H9 (cell line): ENCODE measurements around the gene SLC25A22. TPM values are rescaled to one million over a fixed set of nuclear protein-coding genes. Genes with fewer than 3 reads are reported as not detected.

Experiments
- DNase-seq: peaks from one replicate; pipeline ENCODE4 v3.0.0-alpha.2; 2017
- H2AFZ ChIP-seq: one replicate; pipeline ENCODE4 v1.6.1; 2013; ENCODE audit warnings: mild to moderate bottlenecking, low read length, control low read depth, moderate library complexity
- H2AK5ac ChIP-seq: 2 replicates; pipeline ENCODE4 v1.6.1; 2013; ENCODE audit warnings: low read length, control low read depth, mixed read lengths; ENCODE audit not compliant: insufficient read length
- H2BK120ac ChIP-seq: one replicate; pipeline ENCODE4 v1.6.1; 2013; ENCODE audit warnings: low read depth, mild to moderate bottlenecking, low read length, control low read depth, inconsistent platforms; ENCODE audit not compliant: poor library complexity, severe bottlenecking
- H2BK12ac ChIP-seq: 2 replicates; pipeline ENCODE4 v1.6.1; 2013; ENCODE audit warnings: low read length, control low read depth, mixed read lengths, low read depth; ENCODE audit not compliant: insufficient read length
- H2BK15ac ChIP-seq: 2 replicates; pipeline ENCODE4 v1.6.1; 2013; ENCODE audit warnings: low read depth, low read length, control low read depth
- H2BK20ac ChIP-seq: one replicate; pipeline ENCODE4 v1.6.1; 2013; ENCODE audit warnings: low read depth, mild to moderate bottlenecking, low read length, control low read depth, inconsistent platforms; ENCODE audit not compliant: poor library complexity, severe bottlenecking
- H2BK5ac ChIP-seq: 2 replicates; pipeline ENCODE4 v1.6.1; 2013; ENCODE audit warnings: low read length, control low read depth, mixed read lengths; ENCODE audit not compliant: insufficient read length
- H3K14ac ChIP-seq: 2 replicates; pipeline ENCODE4 v1.6.1; 2013; ENCODE audit warnings: low read length, control low read depth; ENCODE audit not compliant: insufficient read depth
- H3K18ac ChIP-seq: 2 replicates; pipeline ENCODE4 v1.6.1; 2013; ENCODE audit warnings: low read depth, mild to moderate bottlenecking, mixed read lengths, low read length, control low read depth; ENCODE audit not compliant: insufficient read length
- H3K23ac ChIP-seq: 2 replicates; pipeline ENCODE4 v1.6.1; 2013; ENCODE audit warnings: low read length, control low read depth, mixed read lengths, low read depth; ENCODE audit not compliant: insufficient read length
- H3K23me2 ChIP-seq: 2 replicates; pipeline ENCODE4 v1.6.1; 2013; ENCODE audit warnings: low read depth, mild to moderate bottlenecking, mixed read lengths, low read length, control low read depth; ENCODE audit not compliant: insufficient read length, poor library complexity, severe bottlenecking
- H3K27ac ChIP-seq: 2 replicates; pipeline ENCODE4 v1.5.1; 2013; ENCODE audit warnings: low read length, control low read depth, mixed read lengths, low read depth; ENCODE audit not compliant: insufficient read length
- H3K27me3 ChIP-seq: 2 replicates; pipeline ENCODE4 v1.6.1; 2013; ENCODE audit warnings: low read length, control low read depth, inconsistent platforms; ENCODE audit not compliant: insufficient read depth
- H3K4ac ChIP-seq: 2 replicates; pipeline ENCODE4 v1.6.1; 2013; ENCODE audit warnings: low read depth, mild to moderate bottlenecking, control low read depth, inconsistent platforms, low read length, moderate library complexity
- H3K4me1 ChIP-seq: 2 replicates; pipeline ENCODE4 v1.6.1; 2013; ENCODE audit warnings: low read length, control low read depth, inconsistent platforms; ENCODE audit not compliant: insufficient read depth
- H3K4me2 ChIP-seq: 2 replicates; pipeline ENCODE4 v1.6.1; 2013; ENCODE audit warnings: low read length, control low read depth, mixed read lengths; ENCODE audit not compliant: insufficient read length, insufficient read depth
- H3K56ac ChIP-seq: 2 replicates; pipeline ENCODE4 v1.6.1; 2013; ENCODE audit warnings: low read depth, mild to moderate bottlenecking, mixed read lengths, low read length, control low read depth; ENCODE audit not compliant: insufficient read length
- H3K79me1 ChIP-seq: 2 replicates; pipeline ENCODE4 v1.6.1; 2013; ENCODE audit warnings: low read depth, mild to moderate bottlenecking, moderate library complexity, low read length, control low read depth, inconsistent platforms; ENCODE audit not compliant: insufficient read depth, poor library complexity, severe bottlenecking
- H3K79me2 ChIP-seq: 2 replicates; pipeline ENCODE4 v1.6.1; 2013; ENCODE audit warnings: low read length, control low read depth, inconsistent platforms; ENCODE audit not compliant: insufficient read depth
- H3K9ac ChIP-seq: 2 replicates; pipeline ENCODE4 v1.6.1; 2013; ENCODE audit warnings: low read length, control low read depth, mixed read lengths; ENCODE audit not compliant: insufficient read length; ENCODE audit errors: extremely low read depth
- H3K9me3 ChIP-seq: one replicate; pipeline ENCODE4 v1.6.1; 2013; ENCODE audit warnings: low read depth, low read length, inconsistent platforms; ENCODE audit not compliant: control insufficient read depth
- H3T11ph ChIP-seq: one replicate; pipeline ENCODE4 v1.6.1; 2013; ENCODE audit warnings: mild to moderate bottlenecking, low read length, control low read depth, inconsistent platforms
- H4K20me1 ChIP-seq: one replicate; pipeline ENCODE4 v1.6.1; 2013; ENCODE audit not compliant: control insufficient read depth, insufficient read length, insufficient read depth
- H4K5ac ChIP-seq: 2 replicates; pipeline ENCODE4 v1.6.1; 2013; ENCODE audit warnings: low read depth, mild to moderate bottlenecking, mixed read lengths, low read length, control low read depth; ENCODE audit not compliant: insufficient read length
- H4K8ac ChIP-seq: replicated peaks from 2 replicates; pipeline ENCODE4 v1.6.1; 2013; ENCODE audit warnings: low read length, control low read depth, mixed read lengths, low read depth; ENCODE audit not compliant: insufficient read length
- H4K91ac ChIP-seq: 2 replicates; pipeline ENCODE4 v1.6.1; 2013; ENCODE audit warnings: low read depth, mild to moderate bottlenecking, moderate library complexity, mixed read lengths, low read length, control low read depth; ENCODE audit not compliant: insufficient read length
- H3K27ac Mint-ChIP-seq, 3 experiments: 2 replicates in 2 of 3; 3 replicates in 1 of 3; pipeline ENCODE4 v1.8.0; 2020 to 2021; ENCODE audit warnings: mixed read lengths in 3 of 3, mild to moderate bottlenecking in 1 of 3, moderate library complexity in 1 of 3
- H3K27me3 Mint-ChIP-seq: 2 replicates; pipeline ENCODE4 v1.8.0; 2021; ENCODE audit warnings: low read depth, mild to moderate bottlenecking, moderate library complexity, mixed read lengths
- H3K36me3 Mint-ChIP-seq, 3 experiments: 2 replicates in 2 of 3; 3 replicates in 1 of 3; pipeline ENCODE4 v1.8.0; 2020 to 2021; ENCODE audit warnings: low read depth in 3 of 3, mixed read lengths in 3 of 3; ENCODE audit not compliant: insufficient read depth in 1 of 3
- H3K4me1 Mint-ChIP-seq, 2 experiments: 2 replicates each; pipeline ENCODE4 v1.8.0; 2020; ENCODE audit warnings: mixed read lengths in 2 of 2
- H3K4me3 Mint-ChIP-seq, 2 experiments: 2 replicates in 1 of 2; 3 replicates in 1 of 2; pipeline ENCODE4 v1.8.0; 2020 to 2021; ENCODE audit warnings: mild to moderate bottlenecking in 2 of 2, mixed read lengths in 2 of 2, moderate library complexity in 1 of 2
- H3K9me3 Mint-ChIP-seq, 2 experiments: 2 replicates in 1 of 2; 3 replicates in 1 of 2; pipeline ENCODE4 v1.8.0; 2020; ENCODE audit warnings: mild to moderate bottlenecking in 2 of 2, mixed read lengths in 2 of 2, moderate library complexity in 1 of 2
- WGBS: extraction: QIAGEN DNeasy Blood & Tissue Kit; methylation state at CpG from one replicate; pipeline ENCODE4 v1.1.7; 2013; ENCODE audit warnings: missing lambda C conversion rate, low lambda C conversion rate, mixed read lengths; ENCODE audit not compliant: insufficient read length; ENCODE audit errors: extremely low coverage; 5-methylcytosine and 5-hydroxymethylcytosine counted together
- total RNA-seq: library from RNA; stranded (reverse); gene quantifications from 2 replicates; pipeline ENCODE4 v1.2.1, GENCODE V29; 2021
- TF ChIP-seq, protein P1 (sequence below): fragments of 200-600 bp; sonication (generic); conservative IDR thresholded peaks from 3 replicates; pipeline ENCODE4 v1.8.0; 2021; ENCODE audit warnings: antibody characterized with exemption, mild to moderate bottlenecking

SLC25A22 gene
- total RNA-seq, 1 experiment from 2014 or later: 51.9 TPM

DNA sequence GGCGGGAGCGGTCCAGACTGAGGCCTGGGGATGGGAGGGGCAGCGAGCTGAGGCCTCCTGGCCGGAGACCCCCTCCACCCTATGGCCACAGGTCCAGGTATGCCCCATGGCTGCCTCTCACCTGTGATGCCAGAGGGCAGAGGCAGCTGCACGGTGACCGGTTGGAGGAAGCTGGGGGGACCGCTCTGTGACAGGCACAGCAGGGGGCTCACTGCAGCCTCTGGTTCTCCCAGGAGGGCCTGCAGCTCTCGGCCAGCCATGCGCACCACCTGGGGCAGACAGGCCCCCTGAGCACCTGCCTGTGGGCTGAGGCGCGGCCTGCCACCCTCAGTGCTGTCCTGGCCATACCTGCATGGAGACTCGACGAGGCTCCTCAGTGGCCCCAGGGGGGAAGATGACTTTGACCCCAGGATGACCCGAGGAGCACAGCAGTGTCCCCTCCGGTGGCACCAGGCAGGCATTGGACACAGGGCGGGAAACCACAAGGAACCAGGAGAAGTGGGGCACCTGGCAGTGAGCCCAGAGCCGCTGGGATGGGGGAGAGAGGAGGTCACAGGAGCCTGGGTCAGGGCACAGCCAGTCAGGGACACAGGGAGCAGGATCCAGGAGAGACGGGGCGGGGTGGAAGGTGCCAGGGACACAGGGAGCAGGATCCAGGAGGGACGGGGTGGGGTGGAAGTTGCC, 3.2 kb upstream of the SLC25A22 start:
- Histone ChIP-seq H2BK20ac (no peak overlapping the region), H3T11ph (no peak overlapping the region), H2BK120ac (no peak overlapping the region), H3K9ac (no peak overlapping the region), H4K8ac (no peak overlapping the region), H3K79me1 (no peaks in the 10 kb centered on the region), H4K5ac (no peak overlapping the region), H2BK5ac (no peak overlapping the region), H3K9me3 (no peaks in the 10 kb centered on the region), H3K27ac (no peak overlapping the region), H2AFZ (no peak overlapping the region), H3K23me2 (peaks cover 16% of the 10 kb centered on the region), H3K56ac (no peak overlapping the region), H4K20me1 (peaks cover 2% of the 10 kb centered on the region), H3K4ac (no peak overlapping the region), H4K91ac (no peak overlapping the region), H3K18ac (no peak overlapping the region), H2BK15ac (no peak overlapping the region), H3K79me2 (no peaks in the 10 kb centered on the region), H3K23ac (no peak overlapping the region), H3K4me1 (no peaks in the 10 kb centered on the region; the same call in 1 of the 2 replicates), H2AK5ac (no peak overlapping the region), H2BK12ac (no peak overlapping the region), H3K4me2 (no peak overlapping the region), H3K14ac (no peak overlapping the region), H3K27me3 (no peaks in the 10 kb centered on the region)
- H3K36me3 Mint-ChIP-seq: peaks cover 0 to 8% (median 8%) of the 10 kb centered on the region in 3 experiments; a peak in 4 of 7 replicates
- H3K4me3 Mint-ChIP-seq: no peak overlapping the region; a peak in 1 of 5 replicates
- no peak for DNase-seq
- no peaks in the 10 kb centered on the region for H3K27me3 Mint-ChIP-seq
- no CpG with 5 or more reads among the region's 20 CpGs for WGBS
- no peak overlapping the region for H3K27ac Mint-ChIP-seq
- H3K4me1 Mint-ChIP-seq: peaks cover 13 to 18% of the 10 kb centered on the region in 2 experiments
- H3K9me3 Mint-ChIP-seq: no peaks in the 10 kb centered on the region
- TF ChIP-seq, protein P1, sequence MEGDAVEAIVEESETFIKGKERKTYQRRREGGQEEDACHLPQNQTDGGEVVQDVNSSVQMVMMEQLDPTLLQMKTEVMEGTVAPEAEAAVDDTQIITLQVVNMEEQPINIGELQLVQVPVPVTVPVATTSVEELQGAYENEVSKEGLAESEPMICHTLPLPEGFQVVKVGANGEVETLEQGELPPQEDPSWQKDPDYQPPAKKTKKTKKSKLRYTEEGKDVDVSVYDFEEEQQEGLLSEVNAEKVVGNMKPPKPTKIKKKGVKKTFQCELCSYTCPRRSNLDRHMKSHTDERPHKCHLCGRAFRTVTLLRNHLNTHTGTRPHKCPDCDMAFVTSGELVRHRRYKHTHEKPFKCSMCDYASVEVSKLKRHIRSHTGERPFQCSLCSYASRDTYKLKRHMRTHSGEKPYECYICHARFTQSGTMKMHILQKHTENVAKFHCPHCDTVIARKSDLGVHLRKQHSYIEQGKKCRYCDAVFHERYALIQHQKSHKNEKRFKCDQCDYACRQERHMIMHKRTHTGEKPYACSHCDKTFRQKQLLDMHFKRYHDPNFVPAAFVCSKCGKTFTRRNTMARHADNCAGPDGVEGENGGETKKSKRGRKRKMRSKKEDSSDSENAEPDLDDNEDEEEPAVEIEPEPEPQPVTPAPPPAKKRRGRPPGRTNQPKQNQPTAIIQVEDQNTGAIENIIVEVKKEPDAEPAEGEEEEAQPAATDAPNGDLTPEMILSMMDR: no peak
